ENCODE data around the gene RUNX1. TPM values are rescaled to one million over a fixed set of nuclear protein-coding genes. Genes with fewer than 3 reads are reported as not detected.

The RUNX1 gene
- total and polyA plus RNA-seq, 8 donors: 7.5 to 89.6 (median 10.8) TPM

DNA sequence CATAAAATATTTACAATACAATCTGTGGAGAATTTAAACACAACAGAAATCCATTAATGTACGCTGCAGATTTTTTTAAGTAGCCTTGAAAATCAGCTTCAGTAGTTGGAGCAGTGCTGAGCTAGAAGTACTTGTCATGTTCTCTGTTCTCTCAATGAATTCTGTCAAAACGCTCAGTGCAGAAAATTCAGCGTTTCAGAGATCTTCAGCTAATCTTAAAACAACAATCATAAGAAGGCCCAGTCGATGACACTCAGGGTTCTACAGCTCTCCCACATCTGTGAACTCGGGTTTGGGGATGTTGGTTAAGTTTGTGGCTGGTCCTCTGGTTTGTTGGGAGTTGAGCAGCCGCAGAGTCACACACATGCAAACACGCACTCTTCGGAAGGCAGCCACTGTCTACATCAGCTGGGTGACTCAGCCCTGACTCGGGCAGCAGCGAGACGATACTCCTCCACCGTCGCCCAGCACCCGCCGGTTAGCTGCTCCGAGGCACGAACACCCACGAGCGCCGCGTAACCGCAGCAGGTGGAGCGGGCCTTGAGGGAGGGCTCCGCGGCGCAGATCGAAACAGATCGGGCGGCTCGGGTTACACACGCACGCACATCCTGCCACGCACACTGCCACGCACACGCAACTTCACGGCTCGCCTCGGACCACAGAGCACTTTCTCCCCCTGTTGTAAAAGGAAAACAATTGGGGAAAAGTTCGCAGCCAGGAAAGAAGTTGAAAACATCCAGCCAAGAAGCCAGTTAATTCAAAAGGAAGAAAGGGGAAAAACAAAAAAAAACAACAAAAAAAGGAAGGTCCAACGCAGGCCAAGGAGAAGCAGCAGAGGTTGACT lies 161.2 kb downstream of the RUNX1 start:
- H3K4me1 ChIP-seq: peaks cover 2 to 37% of the 10 kb centered on the region in 2 donors
- no peaks in the 10 kb centered on the region for H3K9me3 ChIP-seq
- TF ChIP-seq CTCF (IDR thresholded peaks at IDR 0.05): no peak
- intact Hi-C loops (cut with DNase I): no loop called here
- DNase-seq (peak in 2 of 4 donors; percentile 84 to 95), ATAC-seq (peak; percentile 45)
- peak overlapping the region; percentile 98 to 99 for H3K27ac ChIP-seq
- no peaks in the 10 kb centered on the region for H3K36me3 ChIP-seq
- H3K27me3 ChIP-seq: peaks cover 0 to 50% of the 10 kb centered on the region in 2 donors
- peak overlapping the region; percentile 58 to 64 for H3K4me3 ChIP-seq

- Histone ChIP-seq H3K27me3 (peaks cover 0 to 41% of the 10 kb centered on the region in 2 donors), H3K36me3 (no peaks in the 10 kb centered on the region), H3K9me3 (no peaks in the 10 kb centered on the region), H3K4me3 (peak overlapping the region; percentile 58 to 64), H3K27ac (peak overlapping the region; percentile 98 to 99), H3K4me1 (peaks cover 5 to 42% of the 10 kb centered on the region in 2 donors)
- DNase-seq: no peak
- no peak for ATAC-seq
- no peak for TF ChIP-seq CTCF (IDR thresholded peaks at IDR 0.05)
- intact Hi-C loops (cut with DNase I): no loop called here
Measured at GRCh38 chr21:34887105-34887442, 162.0 kb downstream of the RUNX1 start.

DNA sequence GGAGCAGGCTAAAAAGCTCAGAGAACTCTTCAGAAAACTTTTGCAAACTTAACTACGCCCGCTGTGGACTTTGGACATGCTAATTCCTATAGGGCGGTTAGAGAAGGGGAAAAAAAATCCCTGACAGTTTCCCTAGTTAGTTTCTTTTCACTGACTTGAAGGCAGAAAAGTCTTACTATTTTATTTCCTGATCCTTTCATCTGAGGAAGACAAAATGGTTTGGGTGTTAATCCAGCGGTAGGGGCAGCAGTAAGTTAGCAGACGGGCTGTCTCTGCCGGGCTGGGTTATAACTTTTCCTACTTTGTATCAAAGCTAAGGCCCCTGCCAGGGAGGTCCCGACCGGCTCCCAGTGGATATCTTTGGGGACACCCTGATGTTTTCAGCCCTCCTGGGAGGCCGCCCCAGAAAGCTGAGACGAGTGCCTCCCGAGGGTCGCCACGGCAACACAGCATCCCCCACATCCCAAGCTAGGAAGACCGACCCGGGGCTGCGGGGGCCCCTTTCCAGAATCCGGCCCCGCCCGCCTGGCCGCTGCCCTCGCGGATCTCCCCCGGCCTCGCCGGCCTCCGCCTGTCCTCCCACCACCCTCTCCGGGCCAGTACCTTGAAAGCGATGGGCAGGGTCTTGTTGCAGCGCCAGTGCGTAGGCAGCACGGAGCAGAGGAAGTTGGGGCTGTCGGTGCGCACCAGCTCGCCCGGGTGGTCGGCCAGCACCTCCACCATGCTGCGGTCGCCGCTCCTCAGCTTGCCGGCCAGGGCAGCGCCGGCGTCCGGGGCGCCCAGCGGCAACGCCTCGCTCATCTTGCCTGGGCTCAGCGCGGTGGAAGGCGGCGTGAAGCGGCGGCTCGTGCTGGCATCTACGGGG lies 162.6 kb downstream of the RUNX1 start:
- intact Hi-C loops (cut with DNase I): no loop called here

DNA sequence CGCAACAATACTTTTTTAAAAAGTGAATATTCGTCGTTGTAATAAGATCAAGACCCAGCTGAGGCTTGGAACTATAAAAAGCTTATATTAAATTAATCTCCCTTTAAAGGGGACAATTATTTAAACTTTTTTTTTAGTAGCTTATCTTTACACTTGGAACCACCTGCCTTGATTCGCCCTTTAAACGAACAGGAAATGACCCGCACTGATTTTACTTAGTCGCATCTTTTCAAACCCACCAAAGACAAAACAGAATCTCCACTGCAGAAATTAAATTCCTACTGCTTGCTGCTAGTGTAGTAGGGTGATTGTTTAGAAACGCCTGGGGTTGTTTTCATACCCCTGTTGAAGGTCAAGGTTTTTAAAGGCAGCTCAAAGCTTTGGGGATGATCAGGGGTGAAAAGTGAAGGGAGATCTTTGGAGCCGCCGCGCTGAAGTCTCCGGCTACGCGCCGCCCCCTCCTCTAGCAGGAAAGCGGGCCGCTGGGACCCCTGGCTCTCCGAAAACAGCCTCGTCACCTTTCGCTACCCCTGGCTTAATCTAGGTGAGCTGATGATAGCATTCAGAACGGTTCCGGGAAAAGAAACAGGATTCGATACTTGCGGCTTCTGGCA lies 163.4 kb downstream of the RUNX1 start:
- H3K4me1 ChIP-seq: peaks cover 10 to 44% of the 10 kb centered on the region in 2 donors
- ATAC-seq: no peak
- TF ChIP-seq CTCF (IDR thresholded peaks at IDR 0.05): no peak
- H3K9me3 ChIP-seq: no peaks in the 10 kb centered on the region
- peak overlapping the region; percentile 98 to 99 for H3K27ac ChIP-seq
- H3K36me3 ChIP-seq: peaks cover 0 to 5% of the 10 kb centered on the region in 2 donors
- H3K27me3 ChIP-seq: peaks cover 0 to 28% of the 10 kb centered on the region in 2 donors
- DNase-seq: peak in 1 of 4 donors; percentile 75
- intact Hi-C loops (cut with DNase I): no loop called here
- H3K4me3 ChIP-seq: peak overlapping the region; percentile 58 to 64

More for the DNA sequence above, 162.6 kb downstream of the RUNX1 start:
- peaks cover 10 to 43% of the 10 kb centered on the region in 2 donors for H3K4me1 ChIP-seq
- no peaks in the 10 kb centered on the region for H3K9me3 ChIP-seq
- no peak for TF ChIP-seq CTCF (IDR thresholded peaks at IDR 0.05)
- DNase-seq (peak in 2 of 4 donors; percentile 44 to 87), ATAC-seq (no peak)
- H3K27ac ChIP-seq: peak overlapping the region; percentile 98 to 99
- H3K36me3 ChIP-seq: no peaks in the 10 kb centered on the region
- H3K4me3 ChIP-seq: peak overlapping the region; percentile 58 to 64
- peaks cover 0 to 35% of the 10 kb centered on the region in 2 donors for H3K27me3 ChIP-seq
